HG03457 (cell line): ENCODE data around the gene CLCA4.

Source experiments
- ATAC-seq: cut with Tn5 transposase; IDR thresholded peaks from one replicate; pipeline ENCODE4 v1.9.1; 2021; ENCODE audit warnings: moderate number of reproducible peaks; ENCODE audit not compliant: unreplicated experiment

CLCA4 gene

DNA sequence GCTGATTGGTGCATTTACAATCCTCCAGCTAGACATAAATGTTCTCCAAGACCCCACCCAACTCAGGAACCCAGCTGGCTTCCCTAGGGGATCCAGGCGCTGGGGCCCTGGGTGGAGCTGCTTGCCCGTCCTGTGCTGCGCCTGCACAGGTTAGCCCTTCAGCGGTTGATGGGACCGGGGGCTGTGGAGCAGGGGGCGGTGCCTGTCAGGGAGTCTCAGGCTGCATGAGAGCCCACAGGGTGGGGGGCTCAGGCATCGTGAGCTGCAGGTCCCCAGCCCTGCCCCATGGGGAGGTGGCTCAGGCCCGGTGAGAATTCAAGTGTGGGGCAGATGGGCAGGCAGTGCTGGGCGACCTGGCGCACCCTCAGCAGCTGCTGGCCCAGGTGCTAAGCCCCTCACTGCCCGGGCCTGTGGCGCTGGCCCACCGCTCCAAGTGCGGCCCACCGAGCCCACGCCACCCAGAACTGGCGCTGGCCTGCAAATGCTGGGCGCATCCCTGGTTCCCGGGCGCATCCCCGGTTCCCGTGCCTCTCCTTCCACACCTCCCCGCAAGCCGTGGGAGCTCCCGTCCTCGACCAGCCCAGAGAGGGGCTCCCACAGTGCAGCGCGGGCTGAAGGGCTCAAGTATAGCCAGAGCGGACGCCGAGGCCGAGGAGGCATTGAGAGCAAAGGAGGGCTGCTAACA is 23.1 kb upstream of the CLCA4 start:
- ATAC-seq: no peak

DNA sequence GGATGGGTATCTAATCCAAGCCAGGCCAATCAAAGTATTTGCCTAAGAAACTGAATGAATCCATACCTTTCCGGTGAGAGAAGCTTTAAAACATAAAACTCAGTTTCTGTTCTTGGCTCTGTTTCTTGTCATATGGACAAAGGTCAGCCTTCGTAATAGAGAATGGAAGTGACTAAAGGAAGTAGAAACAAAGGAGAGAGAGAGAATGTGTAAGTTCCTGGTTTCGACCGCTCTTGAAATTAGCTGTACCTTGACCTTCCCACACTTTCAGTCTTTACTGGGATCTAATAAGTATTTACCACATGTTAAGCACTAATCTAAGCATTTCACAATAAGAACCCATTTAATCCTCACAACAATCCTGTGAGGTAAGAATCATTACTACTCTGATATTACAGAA is 19.6 kb upstream of the CLCA4 start:
- ATAC-seq: no peak

DNA sequence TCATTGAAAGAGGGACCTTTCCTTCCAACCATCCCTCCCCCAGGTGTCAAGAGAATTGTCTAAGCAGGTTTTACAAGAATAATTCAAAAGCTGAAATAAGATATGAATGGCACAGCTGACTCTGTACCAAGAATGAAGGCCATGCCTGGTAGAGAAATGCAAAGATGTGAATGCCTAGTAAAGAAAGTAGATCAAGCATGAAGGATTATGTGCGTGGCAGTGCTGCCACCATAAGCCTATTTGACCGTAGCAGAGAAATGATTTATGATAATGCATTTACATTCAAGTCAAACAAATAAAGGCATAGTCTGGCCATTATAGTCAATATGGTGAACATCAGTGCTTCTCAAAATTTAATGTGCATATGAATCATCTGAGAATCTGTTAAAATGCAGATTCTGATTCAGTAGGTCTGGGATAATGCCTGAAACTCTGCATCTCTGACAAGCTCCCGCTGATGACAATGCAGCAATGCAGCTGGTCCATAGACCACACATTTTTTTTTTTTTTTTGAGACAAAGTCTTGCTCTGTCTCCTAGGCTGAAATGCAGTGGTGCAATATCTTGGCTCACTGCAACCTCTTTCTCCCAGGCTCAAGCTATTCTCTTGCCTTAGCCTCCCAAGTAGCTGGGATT is 16.6 kb upstream of the CLCA4 start:
- no peak for ATAC-seq

DNA sequence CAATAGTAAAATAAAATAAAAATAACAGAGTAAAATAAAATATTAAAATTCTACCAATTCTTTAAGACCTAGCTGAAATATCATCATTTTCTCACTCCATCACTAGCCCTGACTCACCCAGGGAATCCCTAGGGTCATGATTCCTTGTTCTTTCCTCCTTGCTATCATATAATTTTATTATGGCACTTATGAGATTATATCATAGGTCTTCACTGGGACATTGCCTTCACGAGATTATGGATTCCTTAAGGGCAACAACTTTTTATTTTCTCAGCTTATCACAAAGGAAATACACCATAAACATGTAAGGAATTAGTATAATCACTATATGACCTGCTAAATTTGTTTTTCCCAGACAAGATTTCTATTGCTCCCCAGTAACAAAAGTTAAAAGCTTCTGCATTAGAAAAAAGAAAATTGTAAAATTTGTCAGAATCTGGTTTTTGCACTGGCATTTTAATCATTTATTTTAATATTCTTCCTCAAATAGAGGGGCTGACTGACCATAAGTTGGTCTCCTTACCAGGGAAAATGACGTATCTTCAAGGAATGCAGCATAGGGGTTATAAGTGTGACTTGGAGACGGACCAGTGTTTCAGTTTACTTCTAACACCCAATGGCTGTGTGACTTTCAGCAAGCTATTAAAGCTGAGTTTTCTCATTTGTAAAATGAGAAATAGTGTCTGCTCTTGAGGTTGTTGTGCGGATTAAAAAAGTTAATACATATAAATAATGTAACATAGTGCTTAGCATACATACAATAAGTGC is 8.8 kb upstream of the CLCA4 start:
- ATAC-seq: no peak

DNA sequence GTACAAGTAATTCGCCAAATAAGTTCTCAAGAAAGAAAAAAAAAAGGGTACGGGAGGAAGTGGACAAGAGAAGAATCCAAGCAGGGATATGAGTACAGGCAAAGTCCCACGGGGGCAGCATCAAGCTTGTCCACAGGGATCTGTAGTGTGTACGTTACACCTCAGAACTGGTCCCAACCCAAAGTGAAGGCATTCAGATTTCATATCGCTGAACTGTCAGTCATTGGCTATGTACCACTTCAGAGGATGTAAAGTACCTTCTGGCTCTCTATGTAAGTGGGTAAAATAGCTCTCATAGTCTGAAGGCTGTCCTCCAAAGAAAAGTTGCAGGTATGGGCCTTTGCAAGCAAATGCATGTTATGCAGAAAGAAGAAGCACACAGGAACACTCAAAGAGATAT is 8.1 kb upstream of the CLCA4 start:
- ATAC-seq: no peak

DNA sequence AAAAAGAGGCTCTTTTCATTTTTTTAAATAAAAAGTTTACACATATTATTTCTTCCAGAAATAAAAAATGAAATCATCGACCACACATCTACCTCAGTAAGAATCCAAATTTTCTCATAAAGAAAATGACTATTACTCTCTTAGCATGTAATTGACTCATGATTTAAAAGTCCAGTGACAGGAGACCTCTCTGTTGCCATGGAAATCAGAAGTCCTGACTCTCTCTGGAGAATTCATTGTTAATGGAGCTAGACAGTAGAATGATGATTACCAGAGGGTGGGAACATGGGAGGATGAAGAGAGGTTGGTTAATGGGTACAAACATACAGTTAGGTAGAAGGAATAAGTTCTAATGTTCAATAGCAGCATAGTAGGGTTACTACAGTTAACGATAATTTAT is 5.0 kb upstream of the CLCA4 start:
- no peak for ATAC-seq

DNA sequence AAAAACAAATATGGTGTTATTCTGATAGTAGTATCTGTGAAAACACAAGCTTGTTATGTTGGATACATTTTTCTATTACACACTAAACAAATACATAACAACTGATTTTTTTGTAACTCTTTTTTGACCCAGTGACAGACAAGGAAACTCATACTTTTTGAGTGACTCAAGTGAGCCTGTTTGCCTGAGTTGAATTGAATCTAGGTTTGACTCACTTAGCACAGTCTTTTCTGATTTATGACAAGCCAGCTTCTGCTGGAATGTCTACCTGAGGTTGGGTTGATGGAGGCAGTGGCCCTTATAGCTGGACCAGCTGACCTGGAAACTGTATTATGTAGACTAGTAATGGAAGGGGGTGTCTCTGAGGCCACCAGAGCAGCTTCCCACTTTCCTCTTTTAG is 4.2 kb upstream of the CLCA4 start:
- ATAC-seq: no peak

DNA sequence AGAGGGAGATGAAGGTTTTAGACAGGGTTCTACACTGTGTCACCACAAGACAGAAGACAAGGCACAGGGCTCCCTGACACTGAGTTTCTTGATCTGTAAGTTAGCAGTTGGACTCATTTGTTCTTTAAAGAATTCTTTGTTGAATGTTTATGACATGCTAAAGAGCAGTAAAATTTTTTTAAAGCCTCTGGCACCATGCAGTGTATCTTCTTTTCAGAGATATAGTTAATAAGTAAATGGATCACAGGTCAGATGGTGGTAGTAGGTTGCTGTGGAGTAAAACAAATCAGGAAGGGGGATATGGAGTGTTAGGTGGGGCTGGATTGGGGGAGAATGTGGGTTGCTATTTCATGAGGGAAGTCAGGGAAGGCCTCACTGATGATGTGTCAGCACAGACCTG is 2.0 kb downstream of the CLCA4 start:
- ATAC-seq: no peak

DNA sequence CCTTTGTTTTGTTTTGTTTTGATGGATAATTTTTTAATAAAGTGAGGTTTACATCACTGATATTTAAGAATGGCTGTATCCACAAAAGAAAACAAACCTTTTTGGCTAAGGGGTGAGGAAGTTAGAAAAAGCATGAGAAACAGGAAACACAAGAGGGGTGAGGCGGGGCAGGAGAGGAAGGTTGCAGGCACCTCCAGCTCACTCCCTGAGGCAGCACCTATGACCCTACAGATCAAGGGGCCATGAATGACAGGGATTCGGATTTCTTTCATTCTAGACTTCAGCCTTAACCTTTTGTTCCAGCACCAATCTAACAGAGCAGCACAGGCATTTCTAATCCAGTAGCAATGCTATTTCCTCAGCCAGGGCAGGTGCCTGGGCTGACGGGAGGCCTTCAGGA is 4.4 kb downstream of the CLCA4 start:
- ATAC-seq: no peak

DNA sequence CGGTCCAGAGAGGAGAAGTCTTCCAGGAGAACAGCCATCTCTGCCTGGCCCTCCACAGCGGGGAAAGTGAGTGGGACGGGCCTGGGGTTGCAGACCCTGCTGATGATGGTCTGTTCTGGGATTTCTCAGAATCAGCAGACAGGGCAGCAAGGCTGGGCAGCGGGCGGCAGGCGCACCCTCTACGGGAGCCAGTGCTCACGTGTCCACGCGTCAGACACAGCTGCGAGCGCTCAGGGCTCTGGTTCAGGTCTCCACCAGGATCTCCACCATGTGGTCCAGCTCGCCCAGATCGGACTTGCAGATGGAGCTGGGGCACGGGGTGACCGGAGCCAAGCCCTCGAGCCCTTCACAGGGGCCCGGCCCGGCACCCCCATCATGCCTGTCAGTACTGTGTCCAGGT is 5.5 kb downstream of the CLCA4 start:
- no peak for ATAC-seq

DNA sequence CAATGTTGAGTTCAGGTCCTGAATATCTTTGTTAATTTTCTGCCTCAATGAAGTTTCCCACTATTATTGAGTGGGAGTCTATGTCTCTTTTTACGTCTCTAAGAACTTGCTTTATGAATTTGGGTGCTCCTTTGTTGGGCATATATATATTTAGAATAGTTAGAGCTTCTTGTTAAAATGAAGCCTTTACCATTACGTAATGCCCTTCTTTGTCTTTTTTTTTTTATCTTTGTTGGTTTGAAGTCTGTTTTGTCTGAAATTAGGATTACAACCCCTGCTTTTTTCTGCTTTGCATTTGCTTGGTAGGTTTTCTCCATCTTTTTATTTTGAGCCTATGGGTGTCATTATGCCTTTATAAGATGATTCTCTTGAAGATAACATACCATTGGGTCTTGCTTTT is 10.9 kb downstream of the CLCA4 start:
- no peak for ATAC-seq

DNA sequence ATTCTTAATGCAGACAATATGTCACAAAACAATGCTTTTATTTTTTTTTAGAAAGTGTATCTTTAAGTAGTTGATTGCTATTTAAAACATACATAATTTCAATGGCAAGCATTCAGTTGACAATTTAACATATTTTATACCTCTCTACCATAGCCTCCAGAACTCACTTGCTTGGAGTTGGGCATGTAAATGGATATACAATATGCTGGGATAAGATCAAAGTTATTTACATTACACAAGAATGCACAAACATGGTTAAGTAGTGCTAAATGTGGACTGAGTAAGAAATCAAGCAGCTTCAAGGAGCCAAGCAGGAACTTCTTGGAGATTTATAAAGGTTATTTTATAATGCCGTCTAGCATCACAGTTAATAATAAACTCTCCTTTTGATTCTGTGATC is 17.0 kb downstream of the CLCA4 start:
- no peak for ATAC-seq

DNA sequence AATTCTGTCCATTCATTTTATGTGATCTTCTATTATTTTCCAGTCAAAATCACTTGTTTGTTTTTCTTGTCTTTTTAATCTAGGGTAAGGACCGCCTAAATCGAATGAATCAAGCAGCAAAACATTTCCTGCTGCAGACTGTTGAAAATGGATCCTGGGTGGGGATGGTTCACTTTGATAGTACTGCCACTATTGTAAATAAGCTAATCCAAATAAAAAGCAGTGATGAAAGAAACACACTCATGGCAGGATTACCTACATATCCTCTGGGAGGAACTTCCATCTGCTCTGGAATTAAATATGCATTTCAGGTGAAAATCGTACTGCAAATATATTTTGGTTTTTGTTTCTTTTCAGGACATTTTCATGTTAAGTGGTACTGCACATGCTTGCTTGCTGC is 20.5 kb downstream of the CLCA4 start:
- no peak for ATAC-seq

DNA sequence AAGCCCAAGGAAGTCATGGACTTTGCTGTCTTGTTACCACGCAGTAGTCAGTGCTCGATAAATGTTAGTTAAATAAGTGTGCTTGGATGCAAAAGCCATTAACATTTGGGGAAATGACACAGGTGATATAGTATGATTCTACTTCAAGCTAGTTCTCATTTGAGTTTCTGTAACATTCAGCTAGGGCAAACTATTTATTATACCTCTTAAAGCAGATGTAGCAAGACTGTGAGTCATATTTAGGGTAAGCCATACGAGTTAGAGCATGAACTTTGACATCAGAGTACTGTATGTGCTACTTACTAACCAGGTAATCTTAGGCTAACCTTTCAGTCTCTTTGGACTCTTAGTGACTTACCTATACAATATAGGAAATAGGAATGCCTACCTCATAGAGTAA is 21.0 kb downstream of the CLCA4 start:
- ATAC-seq: no peak

DNA sequence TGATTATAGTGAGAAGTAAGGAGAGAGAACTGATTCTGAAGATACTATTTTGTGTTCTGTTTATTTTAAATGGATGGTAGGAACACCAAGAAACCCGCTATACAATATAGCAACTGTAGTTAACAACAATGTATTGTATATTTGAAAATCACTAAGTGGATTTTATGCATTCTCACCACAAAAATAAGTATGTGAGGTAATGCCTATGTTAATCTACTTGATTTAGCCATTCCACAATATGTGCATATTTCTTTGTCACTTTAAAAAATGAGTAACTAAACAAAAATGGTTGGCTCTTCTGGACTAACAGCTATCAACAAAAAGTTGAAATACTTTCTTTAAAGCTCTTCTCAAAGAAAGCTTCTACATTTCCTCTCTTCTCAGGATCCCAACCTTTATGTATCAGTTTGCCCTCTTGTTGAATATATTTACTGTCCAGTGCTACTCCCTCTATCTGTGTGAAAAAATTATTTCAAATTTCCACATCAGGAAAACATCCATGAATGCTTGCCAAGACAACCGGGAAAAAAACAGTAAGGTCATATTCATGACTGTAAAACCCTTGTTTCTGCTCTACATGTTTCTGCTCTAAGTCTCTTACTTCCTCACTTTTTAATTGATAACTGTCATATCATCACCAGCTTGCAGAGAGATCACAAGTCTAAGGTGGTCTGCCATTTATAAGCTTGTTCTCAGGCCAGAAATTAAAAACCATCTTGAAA is 27.0 kb downstream of the CLCA4 start:
- ATAC-seq: no peak

DNA sequence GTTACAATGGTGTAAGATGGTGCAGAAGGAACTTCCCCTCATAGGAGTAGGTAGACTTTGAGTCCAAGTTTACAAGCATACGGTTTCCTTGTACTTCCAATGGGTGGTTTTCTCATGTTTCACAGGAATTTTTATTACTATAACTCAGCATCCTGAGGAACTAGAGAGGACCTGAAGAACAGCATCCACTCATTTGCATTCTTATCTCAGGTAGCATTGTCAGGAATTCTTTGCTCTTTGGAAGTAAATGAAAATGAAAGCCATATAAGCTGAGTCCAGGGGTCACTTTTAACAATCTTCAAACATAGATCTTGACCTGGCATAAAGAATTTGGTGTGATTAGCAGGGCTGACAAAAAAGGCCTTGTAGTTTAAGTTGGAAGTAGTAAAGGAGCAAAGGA is 34.4 kb downstream of the CLCA4 start:
- no peak for ATAC-seq

DNA sequence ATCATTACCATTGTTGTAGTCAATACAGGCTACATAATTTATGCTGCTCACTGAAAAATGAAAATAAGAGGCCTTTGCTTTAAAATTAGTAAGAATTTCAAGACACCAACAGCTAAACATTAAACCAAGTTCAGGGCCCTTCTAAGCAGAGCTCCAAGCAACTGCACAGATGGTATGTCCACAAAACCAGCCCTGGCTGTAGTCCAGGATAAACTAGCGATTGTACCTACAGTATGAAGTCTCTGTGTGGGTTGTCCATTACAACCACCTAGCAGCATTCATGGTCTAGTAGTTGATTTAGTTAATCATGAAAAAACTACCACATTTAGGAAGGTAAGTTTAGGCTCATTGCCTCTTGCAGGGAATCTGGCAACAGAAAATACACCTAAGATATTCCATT is 35.3 kb downstream of the CLCA4 start:
- no peak for ATAC-seq

DNA sequence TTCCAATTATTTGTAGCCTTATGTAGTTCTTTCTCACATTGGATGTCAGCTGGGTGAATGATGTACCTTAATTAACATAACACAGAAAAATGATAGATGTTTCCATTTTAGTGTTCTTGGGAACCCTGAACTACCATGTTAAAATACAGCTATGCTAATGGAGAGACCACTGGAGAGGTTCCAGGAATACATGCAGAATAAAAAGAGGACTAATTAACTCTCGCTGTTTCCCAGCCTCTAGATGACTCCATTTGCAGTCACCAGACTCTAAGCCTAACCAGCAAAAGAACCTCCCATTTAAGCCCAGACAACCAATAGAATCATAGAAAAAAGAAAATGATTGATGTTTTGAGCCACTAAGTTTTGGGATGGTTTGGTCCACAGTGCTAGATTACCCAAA is 36.2 kb downstream of the CLCA4 start:
- ATAC-seq: no peak

DNA sequence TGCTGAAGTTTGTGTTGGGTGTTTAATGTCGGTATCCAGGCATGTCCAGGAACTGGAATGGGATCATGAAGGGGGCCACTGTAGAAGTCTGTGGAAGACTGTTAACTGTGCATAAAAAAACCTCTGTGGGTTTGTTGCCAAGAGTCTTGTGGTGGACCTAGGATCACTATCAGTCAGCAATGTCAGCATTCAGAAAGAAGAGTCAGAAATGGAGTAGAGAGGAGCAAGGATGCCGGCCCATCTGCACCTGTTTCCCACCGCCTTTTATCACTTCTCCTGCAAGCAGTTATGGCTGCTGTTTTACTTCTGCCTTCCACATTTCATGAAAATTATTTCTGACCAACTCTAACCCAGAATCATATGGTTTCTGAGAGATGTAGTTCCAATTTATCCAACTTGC is 36.7 kb downstream of the CLCA4 start:
- no peak for ATAC-seq

DNA sequence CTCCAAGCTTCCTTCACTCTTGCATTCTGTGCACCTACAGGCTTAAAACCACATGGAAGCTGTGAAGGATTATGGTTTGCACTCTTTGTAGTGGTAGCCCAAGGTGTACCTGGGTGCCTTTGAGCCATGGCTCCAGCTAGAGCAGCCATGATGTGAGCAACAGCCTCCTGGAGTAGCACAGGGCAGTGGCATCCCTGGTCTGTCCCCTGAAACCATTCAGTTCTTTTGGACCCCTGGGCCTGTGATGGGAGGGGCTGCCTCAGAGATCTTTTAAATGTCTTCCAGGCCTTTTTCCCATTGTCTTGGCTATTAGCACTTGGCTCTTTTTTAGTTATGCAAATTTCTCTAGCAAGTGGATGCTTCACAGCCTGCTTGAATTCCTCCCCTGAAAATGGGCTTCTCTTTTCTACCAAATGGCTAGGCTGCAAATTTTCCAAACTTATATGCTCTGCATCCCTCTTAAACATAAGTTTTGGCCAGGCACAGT is 47.4 kb downstream of the CLCA4 start:
- no peak for ATAC-seq

DNA sequence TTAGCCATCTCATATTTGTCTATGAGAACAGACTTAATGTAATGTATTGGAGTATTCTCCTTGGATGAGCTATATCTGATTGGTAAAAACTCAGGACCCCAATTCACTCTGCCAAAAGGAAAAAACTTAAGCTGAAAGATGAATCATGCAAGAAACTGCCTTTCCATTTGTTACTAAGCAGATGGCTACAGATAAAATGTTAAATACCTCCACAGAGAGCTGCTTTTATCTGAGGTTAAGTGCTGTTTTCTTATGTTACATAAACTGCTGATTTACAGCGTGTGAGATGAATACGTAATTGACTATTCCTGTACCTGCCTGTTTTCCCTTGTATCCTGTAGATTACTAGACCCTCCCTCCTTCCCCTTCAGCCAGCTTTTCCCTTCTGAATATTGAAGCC is 49.3 kb downstream of the CLCA4 start:
- no peak for ATAC-seq
